ENCODE results near the gene TTLL6.

The TTLL6 gene

GRCh38 chr17:48740537-48740936, 76.5 kb downstream of the TTLL6 start:
- Mint-ChIP-seq H3K9me3 (no peaks in the 10 kb centered on the region), H3K4me3 (no peak overlapping the region), H3K27ac (no peak overlapping the region), H3K4me1 (peaks cover 18% of the 10 kb centered on the region), H3K27me3 (peaks cover 98% of the 10 kb centered on the region)
- DNase-seq (no peak), ATAC-seq (no peak)

- Mint-ChIP-seq H3K27me3 (peaks cover 98% of the 10 kb centered on the region), H3K9me3 (no peaks in the 10 kb centered on the region), H3K4me3 (peak overlapping the region; percentile 67 to 74), H3K4me1 (peaks cover 17% of the 10 kb centered on the region), H3K27ac (no peak overlapping the region)
- ATAC-seq = no peak
- no peak for DNase-seq
Measured at GRCh38 chr17:48738803-48739526, 78.1 kb downstream of the TTLL6 start.

DNA sequence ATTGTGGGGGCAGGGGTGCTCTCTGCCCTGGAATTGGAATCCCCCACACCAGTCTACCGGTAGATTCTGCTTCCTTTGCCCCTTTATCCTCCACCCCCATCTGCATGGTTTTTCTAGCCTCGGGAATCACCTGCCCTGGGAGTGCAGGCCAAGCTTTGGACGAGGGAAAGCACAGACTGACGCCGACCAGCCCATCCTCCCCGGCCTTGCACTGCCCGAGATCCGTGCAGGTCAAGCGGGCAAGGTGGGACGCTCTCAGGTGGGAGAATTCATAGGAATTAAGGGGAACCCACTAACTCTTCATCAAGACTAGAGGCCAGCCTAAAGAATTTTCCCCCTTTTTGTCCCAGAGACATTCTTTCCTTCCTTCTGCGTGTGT, 78.6 kb downstream of the TTLL6 start:
- H3K27me3 Mint-ChIP-seq = peaks cover 98% of the 10 kb centered on the region
- H3K9me3 Mint-ChIP-seq = no peaks in the 10 kb centered on the region
- ATAC-seq (no peak), DNase-seq (no peak)
- peaks cover 23% of the 10 kb centered on the region for H3K4me1 Mint-ChIP-seq
- H3K27ac Mint-ChIP-seq = no peak overlapping the region
- H3K4me3 Mint-ChIP-seq = peak overlapping the region in 1 of 2 donors; percentile 74

- no peak overlapping the region for H3K4me3 Mint-ChIP-seq
- DNase-seq = no peak
- H3K9me3 Mint-ChIP-seq = no peaks in the 10 kb centered on the region
- ATAC-seq = no peak
- H3K27me3 Mint-ChIP-seq = peaks cover 98% of the 10 kb centered on the region
- H3K4me1 Mint-ChIP-seq = peaks cover 32% of the 10 kb centered on the region
- H3K27ac Mint-ChIP-seq = no peak overlapping the region
Measured at GRCh38 chr17:48737330-48738043, 79.5 kb downstream of the TTLL6 start.

DNA sequence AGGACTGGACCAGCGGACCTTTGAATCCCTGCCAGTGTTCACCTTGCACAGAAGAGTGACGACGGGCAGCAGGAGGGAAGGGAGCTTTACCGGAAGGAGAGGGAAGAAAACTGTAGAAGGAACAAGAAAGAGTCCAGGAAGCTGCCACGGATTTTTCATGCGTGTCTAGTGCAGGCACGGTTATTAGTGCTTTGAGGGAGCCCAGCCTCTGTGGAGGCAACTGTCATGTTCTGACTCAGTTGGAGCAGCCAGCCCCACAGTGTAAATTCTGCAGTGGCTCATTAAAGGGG, 82.0 kb downstream of the TTLL6 start:
- no peak for DNase-seq
- no peak overlapping the region for H3K27ac Mint-ChIP-seq
- peaks cover 97% of the 10 kb centered on the region for H3K27me3 Mint-ChIP-seq
- H3K4me3 Mint-ChIP-seq = no peak overlapping the region
- ATAC-seq = no peak
- no peaks in the 10 kb centered on the region for H3K9me3 Mint-ChIP-seq
- H3K4me1 Mint-ChIP-seq = peaks cover 34% of the 10 kb centered on the region

DNA sequence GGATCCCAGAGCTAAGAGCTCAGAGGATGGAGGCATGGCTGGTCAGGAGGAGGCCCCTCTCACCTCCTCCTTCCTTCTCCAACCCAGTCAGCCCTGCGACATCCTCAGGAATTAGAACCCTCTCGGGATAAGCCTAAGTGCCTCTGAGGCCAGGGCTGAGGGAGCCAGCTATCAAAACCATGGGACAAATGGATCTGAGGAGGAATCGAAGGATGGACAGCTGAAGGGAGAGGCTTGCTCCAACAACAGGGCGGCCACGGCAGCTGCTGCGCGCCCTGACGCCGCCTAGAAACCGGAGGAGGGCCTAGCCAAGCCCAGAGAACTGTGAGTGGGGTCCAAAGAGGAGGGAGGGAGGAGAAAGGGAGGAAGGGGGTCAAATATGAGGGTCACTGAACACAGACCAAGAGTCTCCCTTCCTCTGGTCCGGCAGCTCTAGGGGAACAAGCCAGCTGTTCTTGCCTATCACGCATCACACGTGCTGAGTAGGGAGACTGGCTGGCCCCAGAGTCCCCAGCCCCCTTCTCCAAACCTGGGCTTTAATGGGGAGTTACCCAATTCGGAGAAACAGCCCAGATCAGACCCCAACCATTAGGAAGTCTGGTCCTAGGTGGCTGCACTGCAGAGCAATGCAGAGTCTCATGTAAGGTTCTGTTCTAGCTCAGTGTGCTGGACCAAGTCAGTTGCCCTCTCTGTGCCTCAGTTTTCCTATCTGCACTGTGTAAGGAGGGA, 82.5 kb downstream of the TTLL6 start:
- no peak overlapping the region for H3K27ac Mint-ChIP-seq
- H3K4me3 Mint-ChIP-seq = no peak overlapping the region
- H3K9me3 Mint-ChIP-seq = no peaks in the 10 kb centered on the region
- no peak for ATAC-seq
- no peak for DNase-seq
- H3K4me1 Mint-ChIP-seq = peaks cover 32% of the 10 kb centered on the region
- peaks cover 97% of the 10 kb centered on the region for H3K27me3 Mint-ChIP-seq

DNA sequence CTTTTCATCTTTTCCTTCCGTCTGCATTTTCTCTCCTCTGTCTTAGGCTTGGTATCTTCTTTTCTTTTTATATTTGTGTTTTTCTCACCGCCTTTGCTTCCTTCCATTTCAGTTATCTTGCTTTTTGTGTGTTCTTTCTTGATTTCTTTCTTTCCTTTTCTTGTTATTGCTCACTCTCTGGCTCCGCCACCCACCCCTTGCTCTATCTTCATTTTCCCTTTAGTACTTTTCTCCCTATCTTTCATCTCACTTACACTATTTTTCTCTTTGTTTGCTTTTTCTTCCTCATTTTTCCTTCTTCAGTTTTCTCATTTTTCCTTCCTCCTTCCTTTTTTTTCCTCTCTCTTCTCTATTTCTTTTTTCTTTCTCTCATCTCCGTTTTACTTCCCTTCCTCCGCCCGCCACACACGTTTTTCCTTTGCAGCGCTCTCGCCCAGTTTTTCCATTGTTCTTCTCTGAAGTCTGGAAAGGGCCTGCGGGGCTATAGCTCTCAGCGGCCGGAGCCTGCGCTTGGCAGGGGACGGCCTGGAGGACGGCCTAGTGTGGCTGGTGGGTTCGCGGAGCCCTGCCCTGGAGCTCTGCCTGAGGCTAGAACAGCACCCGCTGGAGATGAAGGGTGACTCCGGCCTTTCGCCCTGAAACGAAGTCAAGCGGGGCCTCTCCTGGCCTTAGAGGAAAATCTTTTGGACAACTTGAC, 83.2 kb downstream of the TTLL6 start:
- Mint-ChIP-seq H3K27me3 (peaks cover 97% of the 10 kb centered on the region), H3K4me1 (peaks cover 32% of the 10 kb centered on the region), H3K9me3 (no peaks in the 10 kb centered on the region), H3K27ac (no peak overlapping the region), H3K4me3 (peak overlapping the region; percentile 67 to 70)
- DNase-seq (no peak), ATAC-seq (no peak)

GRCh38 chr17:48732688-48733629, 84.1 kb downstream of the TTLL6 start:
- H3K4me3 Mint-ChIP-seq = peak overlapping the region; percentile 67 to 70
- H3K27ac Mint-ChIP-seq = no peak overlapping the region
- ATAC-seq (no peak), DNase-seq (no peak)
- peaks cover 36% of the 10 kb centered on the region for H3K4me1 Mint-ChIP-seq
- peaks cover 97% of the 10 kb centered on the region for H3K27me3 Mint-ChIP-seq
- H3K9me3 Mint-ChIP-seq = no peaks in the 10 kb centered on the region

- Mint-ChIP-seq H3K9me3 (no peaks in the 10 kb centered on the region), H3K4me3 (no peak overlapping the region), H3K27me3 (peaks cover 97% of the 10 kb centered on the region), H3K4me1 (peaks cover 48% of the 10 kb centered on the region), H3K27ac (no peak overlapping the region)
- DNase-seq = no peak
- ATAC-seq = no peak
Measured at GRCh38 chr17:48731355-48731754, 85.7 kb downstream of the TTLL6 start.

- H3K4me1 Mint-ChIP-seq = peaks cover 57% of the 10 kb centered on the region
Measured at GRCh38 chr17:48730240-48730550, 86.8 kb downstream of the TTLL6 start.

DNA sequence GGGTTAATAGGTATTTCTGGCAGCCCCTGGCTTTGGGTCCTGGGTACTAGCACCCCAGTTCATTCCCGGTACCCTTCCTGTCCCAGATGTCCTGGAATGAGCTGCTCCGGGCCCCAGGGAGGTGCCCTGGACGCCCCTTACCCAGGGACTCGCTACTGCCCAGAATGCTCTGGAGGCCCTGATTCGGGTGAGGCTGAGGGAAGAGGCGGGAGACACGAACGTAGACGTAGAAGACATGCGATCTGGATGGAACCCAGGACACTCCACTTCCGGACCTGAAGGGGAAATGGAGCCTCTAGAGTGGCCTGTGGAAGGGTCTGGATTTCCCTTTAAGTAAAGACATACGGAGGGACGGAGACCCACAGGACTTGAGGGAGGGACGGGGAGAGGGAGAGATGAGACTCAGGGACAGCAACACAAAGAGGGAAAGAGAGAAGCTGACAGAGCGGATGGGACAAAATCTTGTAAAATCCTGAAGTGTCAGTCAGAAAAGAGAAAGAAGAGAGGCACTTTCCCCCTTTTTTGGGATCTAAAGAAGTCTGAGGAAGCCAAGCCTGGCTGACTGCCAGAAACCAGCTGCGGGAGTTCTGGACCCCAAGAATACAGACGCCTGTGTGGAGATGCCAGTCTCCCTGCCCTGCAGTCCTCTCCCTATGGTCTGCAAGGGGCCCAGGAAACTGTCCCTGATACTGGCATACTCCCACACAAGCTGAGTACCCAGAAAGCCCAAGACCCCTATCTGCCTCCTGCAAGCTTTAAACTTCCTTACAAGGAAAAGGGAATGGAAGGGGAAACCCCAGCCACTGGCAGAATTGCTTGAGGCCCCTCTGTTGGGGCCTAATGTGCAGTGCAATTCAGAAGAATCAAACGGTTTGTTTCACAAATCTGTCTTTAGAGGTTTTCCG, 87.4 kb downstream of the TTLL6 start:
- ATAC-seq = no peak
- Mint-ChIP-seq H3K4me1 (peaks cover 63% of the 10 kb centered on the region), H3K9me3 (no peaks in the 10 kb centered on the region), H3K27ac (no peak overlapping the region), H3K27me3 (peaks cover 97% of the 10 kb centered on the region), H3K4me3 (peak overlapping the region in 1 of 2 donors; percentile 63)
- DNase-seq = no peak

More at GRCh38 chr17:48730240-48730550, 86.8 kb downstream of the TTLL6 start:
- Mint-ChIP-seq H3K9me3 (no peaks in the 10 kb centered on the region), H3K4me3 (no peak overlapping the region), H3K27me3 (peaks cover 97% of the 10 kb centered on the region), H3K27ac (no peak overlapping the region)
- ATAC-seq (no peak), DNase-seq (no peak)

DNA sequence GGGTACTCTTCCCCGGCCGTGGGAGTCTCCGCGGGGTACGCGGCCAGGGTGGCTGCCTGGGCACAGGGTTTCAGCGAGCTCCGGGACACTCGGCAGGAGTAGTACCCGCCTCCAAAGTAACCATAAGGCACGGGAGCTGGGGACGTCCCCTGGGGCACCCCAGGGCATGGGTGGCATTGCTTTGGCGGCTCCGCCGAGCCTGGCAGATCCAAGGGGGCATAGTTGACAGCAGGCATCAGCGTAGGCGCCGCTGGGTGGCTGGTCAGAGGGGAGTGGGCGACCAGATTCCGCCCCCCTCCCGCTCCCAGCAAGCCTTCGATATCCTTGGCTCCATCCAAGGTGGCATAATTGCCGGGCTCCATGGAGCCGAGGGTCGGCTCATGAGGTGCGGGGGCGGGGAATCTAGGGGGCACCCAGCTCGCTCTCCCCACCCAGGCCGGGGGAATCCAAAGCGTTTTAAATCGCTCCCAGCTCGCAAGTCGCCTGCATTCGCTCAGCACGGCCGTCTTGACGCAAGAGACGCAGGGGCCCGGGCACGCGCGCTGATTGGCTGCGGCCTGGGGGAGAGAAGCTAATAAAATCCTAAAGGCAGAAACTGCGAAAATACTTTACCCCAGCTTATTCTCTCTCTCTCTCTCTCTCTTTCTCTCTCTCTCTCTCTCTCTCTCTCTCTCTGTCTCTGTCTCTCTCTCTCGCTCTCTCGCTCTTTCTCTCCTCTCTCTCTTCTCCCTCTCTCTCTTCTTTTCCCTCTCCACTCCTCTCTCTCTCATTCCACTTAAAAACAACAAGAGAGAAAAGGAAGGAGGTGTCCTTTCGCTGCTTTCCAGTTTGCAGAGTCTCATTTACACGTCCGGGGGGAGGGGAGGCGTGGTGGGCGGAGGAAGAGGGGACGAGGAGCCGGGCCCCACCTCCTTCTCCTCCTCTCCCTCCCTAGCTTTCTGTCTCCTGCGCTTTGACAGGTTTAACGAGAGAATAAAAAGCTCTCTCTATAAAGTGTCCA, 88.5 kb downstream of the TTLL6 start, which contains the start of gene HOXB13:
Gene HOXB13, minus strand, starts transcription at position 519 of the 1,000 bp plus-strand sequence. Its CDS starts 157 bp downstream, at position 362.
- H3K9me3 Mint-ChIP-seq = no peaks in the 10 kb centered on the region
- DNase-seq (no peak), ATAC-seq (peak; percentile 27)
- H3K4me3 Mint-ChIP-seq = peak within 1 kb of the TSS; percentile 63 to 64
- peaks cover 68% of the 10 kb centered on the region for H3K4me1 Mint-ChIP-seq
- peaks cover 97% of the 10 kb centered on the region for H3K27me3 Mint-ChIP-seq
- no peak within 1 kb of the TSS for H3K27ac Mint-ChIP-seq
